Amygdala (tissue), 56 donors: ENCODE data around the gene MBOAT7.
"Not testable (repeated sequence)": the region's sequence is repeated elsewhere in the genome, so short reads cannot be mapped to it uniquely, and the experiment has no call there.

ENCODE experiments used
- DNase-seq, 56 donors: peaks; one replicate each; lab custom pipeline; 2025; lab: John Stamatoyannopoulos, UW

MBOAT7 gene

DNA sequence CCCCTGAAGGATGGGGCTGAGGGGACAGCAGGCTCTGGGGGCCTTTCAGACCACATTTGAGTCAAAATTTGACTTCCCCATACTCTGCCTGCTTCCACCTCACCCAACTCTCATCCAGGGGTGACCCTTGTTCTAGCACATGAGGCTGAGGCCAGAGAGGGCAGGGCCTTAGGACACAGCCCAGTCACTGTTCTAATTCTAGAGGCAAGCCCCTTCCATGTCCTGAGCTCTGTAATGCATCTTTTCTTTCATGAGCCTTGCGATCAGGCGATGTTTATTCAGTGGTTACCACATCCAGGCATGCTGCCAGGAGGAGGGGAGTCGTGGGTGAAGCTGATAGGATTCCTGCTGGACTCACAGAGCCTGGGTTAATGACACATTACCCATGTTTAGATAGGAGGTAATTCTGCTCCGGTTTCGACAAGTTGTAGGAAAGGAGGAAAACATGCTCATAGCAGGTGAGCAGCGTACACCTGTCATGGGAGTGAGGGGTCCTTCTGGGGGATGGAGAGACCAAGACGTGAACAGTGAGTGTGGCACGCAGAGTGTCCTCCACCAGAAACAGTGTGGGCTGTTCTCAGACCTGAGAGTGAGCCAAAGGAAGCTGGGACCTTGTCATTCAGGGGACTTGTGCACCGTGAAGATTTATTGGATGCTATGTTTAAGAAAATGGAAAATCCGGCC, 20.6 kb upstream of the MBOAT7 start:
- peak in 50 of 56 donors; percentile 6 to 86 (median 61) for DNase-seq

DNA sequence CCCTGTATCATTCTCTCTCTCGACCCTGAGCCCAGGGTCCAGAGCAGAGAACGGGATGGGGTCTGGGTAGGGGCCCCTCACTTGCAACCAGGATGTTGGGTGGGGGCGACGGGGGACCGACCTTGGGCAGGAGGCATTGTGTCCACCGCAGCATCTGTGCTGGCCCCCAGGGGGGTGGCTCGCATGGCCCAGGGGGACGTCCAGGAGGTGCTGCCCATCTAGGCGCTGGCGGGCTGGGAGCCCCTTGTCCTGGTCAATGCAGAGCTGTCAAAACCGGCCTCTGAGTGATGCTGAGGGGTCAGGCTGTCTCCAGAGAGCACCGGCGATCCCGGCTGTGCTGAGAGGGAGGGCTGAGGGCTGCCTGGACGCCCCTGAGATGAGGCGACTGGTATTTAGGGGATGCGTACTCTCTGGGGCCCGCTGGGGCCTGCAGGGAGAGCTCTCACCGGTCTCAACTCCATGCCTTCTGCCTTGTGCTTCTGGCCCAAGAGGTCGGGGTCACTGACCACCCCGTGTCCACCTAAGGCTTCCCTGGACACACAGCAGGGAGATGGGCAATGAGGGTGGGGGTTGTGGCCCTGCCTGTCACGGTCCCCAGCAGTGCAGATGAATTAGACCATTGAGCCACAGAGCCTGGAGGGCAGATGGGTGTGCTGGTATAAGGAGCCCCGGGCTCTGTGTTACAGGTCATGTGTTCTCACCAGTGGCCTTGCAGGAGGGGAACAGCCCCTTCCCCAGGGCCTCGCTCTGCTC, 19.9 kb upstream of the MBOAT7 start:
- peak in 27 of 56 donors; percentile 21 to 71 (median 54) for DNase-seq

DNA sequence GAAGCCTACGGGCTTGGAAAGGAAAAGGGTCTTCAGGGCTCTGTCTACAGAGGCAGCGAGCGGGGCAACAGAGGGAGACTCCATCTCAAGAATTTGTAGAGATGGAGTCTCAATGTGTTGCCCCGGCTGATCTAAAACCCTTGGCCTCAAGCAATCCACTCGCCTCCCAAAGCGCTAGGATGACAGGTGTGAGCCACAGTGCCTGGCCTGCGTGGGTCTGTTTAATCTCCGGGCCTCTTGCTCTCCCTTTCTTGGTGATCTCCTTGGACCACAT, 19.3 kb upstream of the MBOAT7 start:
- no peak for DNase-seq

DNA sequence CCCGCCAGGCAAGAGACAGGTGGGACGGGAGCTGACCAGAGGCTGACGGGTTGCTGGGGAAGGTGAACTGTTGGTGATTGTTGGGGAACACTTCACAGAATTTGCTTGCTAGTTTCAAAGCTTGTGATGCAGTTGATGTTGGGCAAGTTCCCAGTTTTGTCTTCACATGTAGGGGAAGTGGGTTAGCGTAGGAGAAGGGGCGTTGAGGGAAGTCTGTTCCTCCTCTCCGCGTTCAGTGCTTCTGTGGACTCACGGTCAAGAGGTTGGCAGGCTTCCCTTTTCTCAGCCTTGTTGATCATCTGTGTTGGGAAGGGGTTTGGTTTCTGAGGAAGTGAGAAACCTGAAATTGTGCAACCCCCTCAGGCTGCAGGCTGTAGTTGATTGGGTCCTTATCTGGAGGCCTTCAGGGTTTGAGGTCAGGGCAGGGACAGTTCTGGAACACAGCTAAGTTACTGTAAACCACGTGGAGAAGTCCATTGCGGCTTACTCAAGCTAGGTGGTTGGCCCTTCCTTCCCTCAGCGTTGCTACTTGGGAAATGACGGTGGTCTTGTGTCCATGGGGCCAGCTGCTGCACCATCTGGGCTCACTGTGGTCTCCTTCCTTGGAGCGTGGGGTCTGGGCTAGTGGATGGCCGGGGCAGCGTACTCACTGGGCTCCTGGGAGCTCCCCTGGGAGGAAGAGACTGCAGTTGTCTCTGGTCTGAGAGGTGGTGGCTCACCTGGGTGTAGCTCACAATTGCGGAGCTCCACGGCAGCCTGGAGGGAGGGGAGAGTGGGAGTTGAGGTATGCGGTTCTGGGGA, 18.8 kb upstream of the MBOAT7 start:
- DNase-seq: peak in 36 of 56 donors; percentile 7 to 74 (median 38)

DNA sequence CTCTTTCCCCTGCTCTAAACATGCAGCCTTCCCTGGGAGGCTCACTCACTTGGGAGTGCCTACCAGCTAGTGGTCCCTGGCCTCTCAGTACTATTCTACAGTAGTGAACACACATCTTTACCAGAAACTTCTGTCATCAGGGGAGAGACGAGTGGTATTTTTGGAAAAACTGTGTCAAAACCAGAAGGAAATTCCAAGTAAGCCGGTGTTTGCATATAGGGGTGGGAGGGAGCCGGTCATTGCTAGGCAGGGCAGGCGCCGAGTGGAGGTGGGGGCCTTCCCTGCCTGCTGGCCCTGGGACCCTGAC, 18.2 kb upstream of the MBOAT7 start:
- no peak for DNase-seq

DNA sequence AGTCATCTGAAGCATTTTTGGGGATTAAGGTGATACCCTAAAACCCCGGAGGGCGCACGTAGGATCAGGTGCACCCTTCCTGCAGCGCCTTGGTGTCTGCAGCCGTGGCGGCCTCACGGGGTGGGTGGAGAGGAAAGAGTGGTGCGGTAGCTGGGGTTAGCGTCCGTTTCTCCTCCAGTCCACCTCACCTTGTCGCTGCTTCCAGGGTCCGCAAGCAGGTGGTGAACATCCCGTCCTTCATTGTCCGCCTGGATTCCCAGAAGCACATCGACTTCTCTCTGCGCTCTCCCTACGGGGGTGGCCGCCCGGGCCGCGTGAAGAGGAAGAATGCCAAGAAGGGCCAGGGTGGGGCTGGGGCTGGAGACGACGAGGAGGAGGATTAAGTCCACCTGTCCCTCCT, 17.8 kb upstream of the MBOAT7 start:
- not testable (repeated sequence) for DNase-seq

DNA sequence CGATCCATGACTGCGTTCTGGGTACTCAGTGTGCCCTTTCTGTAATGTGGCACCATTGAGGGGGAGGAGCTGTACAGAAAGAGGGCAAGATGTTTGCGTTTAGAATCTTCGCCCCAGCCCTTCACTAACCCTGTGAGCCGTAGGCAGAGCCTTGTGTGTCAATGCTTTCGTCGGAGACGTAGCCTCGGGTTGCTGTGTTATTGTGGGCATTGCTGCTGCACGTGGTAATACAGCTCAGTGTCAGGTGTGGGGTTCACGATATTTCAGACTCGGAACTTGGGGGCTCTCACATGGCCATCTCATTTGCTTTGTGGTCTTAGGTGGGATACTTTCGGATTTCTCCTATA, 17.4 kb upstream of the MBOAT7 start:
- DNase-seq: no peak

DNA sequence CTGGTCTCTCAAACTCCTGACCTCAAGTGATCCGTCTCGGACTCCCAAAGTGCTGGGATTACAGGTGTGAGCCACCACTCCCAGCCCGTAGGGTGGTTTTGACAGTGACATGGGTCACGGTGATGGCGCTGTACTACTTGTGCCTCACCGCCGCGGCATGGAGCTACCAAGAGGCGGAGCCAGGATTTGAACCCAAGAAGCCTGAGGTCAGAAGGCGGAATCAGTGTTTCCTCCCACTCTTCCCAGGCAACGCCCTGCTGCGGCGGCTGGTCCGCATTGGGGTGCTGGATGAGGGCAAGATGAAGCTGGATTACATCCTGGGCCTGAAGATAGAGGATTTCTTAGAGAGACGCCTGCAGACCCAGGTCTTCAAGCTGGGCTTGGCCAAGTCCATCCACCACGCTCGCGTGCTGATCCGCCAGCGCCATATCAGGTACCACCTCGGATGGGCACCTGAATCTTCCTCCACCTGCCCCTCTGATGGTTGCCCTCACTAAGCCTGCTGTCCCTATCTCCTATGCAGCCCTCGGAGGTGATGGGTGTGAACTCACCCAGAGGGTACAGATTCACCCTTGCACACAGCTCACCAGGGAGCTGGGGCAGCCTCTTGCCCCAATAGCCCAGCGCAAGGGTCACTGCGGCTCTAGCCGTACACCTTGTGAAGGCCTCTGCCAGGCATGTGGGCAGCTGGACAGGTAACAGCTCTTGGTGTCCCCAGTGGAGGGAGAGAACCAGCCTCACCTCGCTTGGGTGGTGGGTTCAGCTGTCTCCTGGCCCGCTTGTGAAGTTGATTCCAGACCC, 16.9 kb upstream of the MBOAT7 start:
- no peak for DNase-seq

DNA sequence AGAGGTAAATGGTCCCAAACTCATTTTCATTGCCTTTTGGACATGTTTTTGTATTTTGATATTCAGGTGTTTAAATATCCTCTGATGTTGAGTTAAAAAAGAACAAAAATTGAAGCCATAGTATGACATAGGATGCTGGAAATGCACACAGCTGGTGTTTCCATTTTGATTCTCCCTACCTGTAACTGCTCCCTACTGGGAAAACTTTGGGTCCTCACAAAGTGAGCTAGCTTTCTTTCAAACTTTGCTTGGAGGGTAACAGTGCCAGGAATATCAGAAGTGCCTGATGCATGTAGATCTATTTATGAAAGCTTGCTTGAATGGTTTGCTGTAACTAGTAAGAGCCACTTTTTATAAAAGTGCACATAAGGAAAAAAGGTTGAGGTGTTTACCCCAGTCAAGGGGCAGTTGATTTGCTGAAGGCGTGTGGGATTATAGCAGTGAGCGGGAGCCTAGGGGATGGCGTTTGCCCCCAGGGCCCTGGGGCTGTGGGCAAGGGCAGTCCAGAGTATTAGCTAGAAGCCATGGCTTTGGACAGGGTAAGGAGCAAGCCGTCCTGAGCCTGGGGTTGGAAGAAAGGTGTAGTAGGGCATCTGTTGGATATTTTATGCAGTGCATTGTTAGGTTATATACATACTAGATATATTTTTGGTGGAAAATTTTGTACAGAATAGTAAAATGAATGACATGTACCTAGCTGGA, 15.5 kb upstream of the MBOAT7 start:
- DNase-seq: no peak

DNA sequence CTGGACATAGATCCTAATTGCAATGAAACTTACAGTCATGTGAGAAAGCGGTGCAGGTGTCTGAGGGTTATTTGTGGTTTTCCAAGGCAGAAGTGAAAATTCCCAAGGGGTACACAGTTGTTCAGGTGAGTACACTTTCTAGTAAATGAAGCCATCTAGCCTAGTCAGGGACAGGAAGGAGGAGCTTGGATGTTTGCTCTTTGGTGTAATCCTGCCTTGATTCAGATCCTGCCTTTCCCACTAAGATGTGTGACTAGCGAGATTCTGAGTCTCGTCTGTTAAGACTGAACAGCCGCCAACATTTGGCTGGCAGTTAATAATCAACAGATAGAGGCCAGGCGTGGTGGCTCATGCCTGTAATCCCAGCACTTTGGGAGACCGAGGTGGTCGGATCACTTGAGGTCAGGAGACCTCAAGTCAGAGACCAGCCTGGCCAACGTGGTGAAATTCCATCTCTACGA, 13.8 kb upstream of the MBOAT7 start:
- DNase-seq: no peak

DNA sequence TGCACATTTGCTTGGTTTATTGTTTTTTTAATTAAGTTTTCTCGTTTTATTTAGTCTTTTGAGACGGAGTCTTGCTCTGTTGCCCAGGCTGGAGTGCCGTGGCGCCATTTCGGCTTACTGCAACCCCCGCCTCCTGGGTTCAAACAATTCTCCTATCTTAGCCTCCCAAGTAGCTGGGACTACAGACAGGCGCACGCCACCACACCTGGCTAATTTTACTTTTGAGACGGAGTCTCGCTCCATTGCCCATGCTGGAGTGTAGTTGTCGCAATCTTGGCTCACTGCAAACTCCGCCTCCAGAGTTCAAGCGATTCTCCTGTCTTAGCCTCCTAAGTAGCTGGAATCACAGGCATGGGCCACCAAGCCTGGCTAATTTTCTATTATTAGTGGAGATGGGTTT, 12.6 kb upstream of the MBOAT7 start:
- no peak for DNase-seq

DNA sequence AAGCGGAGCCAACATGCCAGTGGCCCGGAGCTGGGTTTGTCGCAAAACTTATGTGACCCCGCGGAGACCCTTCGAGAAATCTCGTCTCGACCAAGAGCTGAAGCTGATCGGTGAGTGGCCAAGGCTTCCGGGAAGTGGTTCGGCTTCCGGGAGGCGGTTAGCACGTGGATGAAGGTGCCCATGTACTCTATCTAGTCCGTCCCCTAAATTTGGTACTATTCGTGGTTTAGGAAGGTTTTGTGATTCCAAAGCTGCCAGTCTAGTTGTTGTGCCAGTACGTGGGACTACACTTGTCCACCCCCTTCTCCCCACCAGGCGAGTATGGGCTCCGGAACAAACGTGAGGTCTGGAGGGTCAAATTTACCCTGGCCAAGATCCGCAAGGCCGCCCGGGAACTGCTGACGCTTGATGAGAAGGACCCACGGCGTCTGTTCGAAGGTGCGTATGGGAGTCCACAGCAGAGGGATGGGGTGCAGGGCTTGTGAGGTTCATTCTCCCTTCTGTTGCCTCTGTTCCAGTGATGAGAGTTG, 11.9 kb upstream of the MBOAT7 start:
- DNase-seq: no peak

DNA sequence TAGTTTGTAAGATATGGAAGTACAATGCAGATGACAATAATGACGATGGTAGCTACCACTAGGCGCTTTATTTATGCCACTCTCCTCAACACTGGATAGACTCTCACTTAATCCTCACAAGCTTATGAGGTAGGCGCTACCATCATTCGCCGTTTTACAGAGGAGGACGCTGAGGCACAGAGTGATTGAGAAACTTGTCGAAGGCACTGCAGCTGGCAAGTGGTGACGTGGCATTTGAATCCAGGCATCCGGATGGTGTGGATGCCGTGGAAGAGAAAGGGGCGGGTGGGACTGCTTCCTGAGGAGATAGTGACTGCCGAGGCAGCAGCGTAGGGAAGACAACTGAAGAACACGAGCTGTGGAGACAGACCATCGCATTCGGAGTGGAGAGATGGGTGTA, 10.0 kb upstream of the MBOAT7 start:
- no peak for DNase-seq

DNA sequence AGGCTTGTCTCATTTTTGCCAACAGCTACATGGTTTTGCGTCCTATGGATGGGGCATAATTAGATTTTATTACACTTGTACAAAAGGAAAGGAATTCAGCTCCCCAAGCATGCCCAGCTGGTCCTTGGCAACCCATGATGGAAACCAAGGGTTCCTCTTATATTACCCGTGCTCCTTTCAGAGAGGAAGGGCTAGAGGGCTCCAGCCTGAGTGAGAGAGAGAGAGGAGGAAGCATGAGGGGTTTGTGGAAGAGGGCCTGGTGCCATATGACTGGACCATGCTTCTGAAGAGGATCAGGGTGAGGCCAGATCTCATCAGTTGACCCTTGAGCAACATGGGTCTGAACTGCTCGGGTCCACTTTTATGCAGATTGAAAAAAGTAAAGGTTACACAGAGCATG, 7.7 kb upstream of the MBOAT7 start:
- DNase-seq: no peak

DNA sequence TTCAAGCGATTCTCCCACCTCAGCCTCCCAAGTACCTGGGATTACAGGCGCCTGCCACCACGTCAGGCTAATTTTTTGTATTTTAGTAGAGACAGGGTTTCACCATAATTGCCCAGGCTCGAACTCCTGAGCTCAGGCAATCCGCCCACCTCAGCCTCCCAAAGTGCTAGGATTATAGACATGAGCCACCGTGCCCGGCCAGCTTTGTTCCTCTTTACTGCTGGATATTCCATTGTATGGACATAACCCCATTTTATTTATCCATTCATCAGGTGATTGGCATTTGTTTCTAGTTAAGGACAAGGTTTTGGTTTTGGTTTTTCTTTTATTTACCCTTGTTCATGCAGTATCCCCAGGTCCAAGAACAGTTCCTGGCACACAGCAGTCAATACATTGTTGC, 7.2 kb upstream of the MBOAT7 start:
- no peak for DNase-seq

DNA sequence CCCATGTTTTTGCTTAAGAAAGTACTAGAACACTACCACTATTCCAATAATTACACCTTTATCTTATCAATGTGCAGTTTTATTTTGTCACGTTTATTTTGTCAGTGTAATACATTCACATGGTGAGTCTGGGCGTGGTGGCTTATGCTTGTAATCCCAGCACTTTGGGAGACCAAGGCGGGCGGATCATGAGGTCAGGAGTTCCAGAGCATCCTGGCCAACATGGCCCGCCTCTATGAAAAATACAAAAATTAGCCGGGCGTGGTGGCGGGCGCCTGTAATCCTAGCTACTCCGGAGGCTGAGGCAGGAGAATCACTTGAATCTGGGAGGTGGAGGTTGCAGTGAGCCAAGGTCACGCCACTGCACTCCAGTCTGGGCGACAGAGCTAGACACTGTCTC, 5.1 kb upstream of the MBOAT7 start:
- DNase-seq: not testable (repeated sequence)

DNA sequence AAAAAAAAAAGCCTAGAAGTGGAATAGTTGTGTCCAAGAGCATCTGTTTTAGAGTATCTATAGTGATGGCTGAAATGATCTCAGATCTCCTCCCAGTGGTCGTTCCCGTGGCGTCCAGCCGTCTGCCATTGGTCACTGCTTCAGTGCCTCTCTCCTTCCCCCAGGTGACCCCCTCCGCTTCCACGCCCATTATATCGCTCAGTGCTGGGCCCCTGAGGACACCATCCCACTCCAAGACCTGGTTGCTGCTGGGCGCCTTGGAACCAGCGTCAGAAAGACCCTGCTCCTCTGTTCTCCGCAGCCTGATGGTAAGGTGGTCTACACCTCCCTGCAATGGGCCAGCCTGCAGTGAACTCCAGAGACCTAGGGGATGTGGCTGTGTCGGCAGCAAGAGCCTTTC, 3.6 kb upstream of the MBOAT7 start:
- no peak for DNase-seq

DNA sequence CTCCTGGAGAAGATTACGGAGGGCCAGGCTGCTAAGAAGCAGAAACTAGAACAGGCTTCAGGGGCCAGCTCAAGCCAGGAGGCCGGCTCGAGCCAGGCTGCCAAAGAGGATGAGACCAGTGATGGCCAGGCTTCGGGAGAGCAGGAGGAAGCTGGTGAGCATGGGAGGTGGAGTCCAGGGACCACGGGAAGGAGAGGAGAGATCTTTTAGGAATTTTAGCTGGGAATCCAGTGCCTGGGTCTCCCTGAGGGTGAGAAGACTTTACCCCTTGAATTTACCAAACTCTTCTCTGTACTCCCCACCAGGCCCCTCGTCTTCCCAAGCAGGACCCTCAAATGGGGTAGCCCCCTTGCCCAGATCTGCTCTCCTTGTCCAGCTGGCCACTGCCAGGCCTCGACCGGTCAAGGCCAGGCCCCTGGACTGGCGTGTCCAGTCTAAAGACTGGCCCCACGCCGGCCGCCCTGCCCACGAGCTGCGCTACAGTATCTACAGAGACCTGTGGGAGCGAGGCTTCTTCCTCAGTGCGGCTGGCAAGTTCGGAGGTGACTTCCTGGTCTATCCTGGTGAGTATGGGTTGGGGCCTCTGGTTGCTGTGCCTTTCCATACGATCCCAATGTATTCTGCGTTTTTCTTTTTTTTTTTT, 2.6 kb upstream of the MBOAT7 start:
- no peak for DNase-seq

DNA sequence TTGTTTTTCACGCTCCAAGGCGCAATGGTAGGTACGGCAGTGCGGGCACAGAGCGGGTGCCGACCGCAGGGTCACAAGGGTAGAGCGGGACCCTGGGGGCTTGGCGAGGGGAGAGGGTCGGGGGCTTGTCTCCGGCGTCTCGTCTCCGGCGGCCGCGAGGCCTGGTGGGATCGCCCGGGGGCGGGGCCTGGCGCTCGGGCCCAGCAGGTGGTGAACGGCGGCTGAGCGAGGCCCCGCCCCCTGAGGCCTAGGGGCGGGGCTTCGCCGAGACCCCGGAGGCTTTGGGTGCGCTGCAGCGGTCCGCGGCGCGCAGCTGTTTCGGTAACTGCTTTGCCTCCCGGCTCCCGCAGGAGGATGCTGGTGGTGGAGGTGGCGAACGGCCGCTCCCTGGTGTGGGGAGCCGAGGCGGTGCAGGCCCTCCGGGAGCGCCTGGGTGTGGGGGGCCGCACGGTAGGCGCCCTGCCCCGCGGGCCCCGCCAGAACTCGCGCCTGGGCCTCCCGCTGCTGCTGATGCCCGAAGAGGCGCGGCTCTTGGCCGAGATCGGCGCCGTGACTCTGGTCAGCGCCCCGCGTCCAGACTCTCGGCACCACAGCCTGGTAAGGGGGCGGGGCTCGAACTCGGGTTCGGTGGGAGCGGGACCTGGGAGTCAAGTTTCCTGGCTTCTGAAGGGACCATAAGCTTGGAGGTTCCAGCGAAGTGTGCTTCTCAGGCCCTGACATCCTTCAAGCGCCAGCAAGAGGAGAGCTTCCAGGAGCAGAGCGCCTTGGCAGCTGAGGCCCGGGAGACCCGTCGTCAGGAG, 1.8 kb upstream of the MBOAT7 start, which contains the start of gene TSEN34:
TSS of gene TSEN34 (plus strand) at position 298 of the 800 bp plus-strand sequence. CDS start at position 355, 57 bp downstream.
- DNase-seq: peak in 46 of 56 donors; percentile 33 to 98 (median 90)
